HepG2 (cell line): Measurements from ENCODE around the gene TRAF3. TPM values are rescaled to one million over a fixed set of nuclear protein-coding genes. Genes with fewer than 3 reads are reported as not detected.

Source experiments
- ATAC-seq: fragments of 200-7000 bp; cut with Tn5 transposase; 3 replicates; pipeline ENCODE4 v1.9.1; 2020; ENCODE audit warnings: mild to moderate bottlenecking, moderate library complexity
- BruUV-seq: library from RNA; stranded (reverse); fragments of 400-500 nt; replicated peaks from 2 replicates; lab custom pipeline; 2021; lab: Mats Ljungman, UMichigan
- CTCF ChIA-PET: fragments of 300-600 bp; formaldehyde crosslinking; extraction: SDS; loops from one replicate; lab custom pipeline; 2021; ENCODE audit warnings: low total read pairs, inconsistent platforms, low intra/inter-chr PET ratio; lab: Yijun Ruan, JAX
- POLR2A ChIA-PET: fragments of 350-600 bp; sonication (Branson Sonifier 250); formaldehyde crosslinking; loops from one replicate; lab custom pipeline; 2020; ENCODE audit warnings: antibody characterized with exemption, inconsistent platforms; lab: Yijun Ruan, JAX
- DNase-seq: peaks from one replicate; pipeline ENCODE4 v3.0.0-alpha.2; 2015; ENCODE audit warnings: low spot score
- FAIRE-seq: peaks from 3 replicates; lab custom pipeline; 2011; peaks lifted over from hg19 to GRCh38; lab: Jason Lieb, UNC
- H2AFZ ChIP-seq: one replicate; pipeline ENCODE4 v1.6.1; 2011; ENCODE audit warnings: low read length, inconsistent platforms
- H3K27ac ChIP-seq: fragments of 300-600 bp; 3 replicates; pipeline ENCODE4 v1.8.0; 2011; ENCODE audit warnings: mixed run types, mild to moderate bottlenecking, mixed read lengths, low read length, inconsistent platforms; ENCODE audit not compliant: insufficient read depth; ENCODE audit errors: extremely low read length
- H3K27me3 ChIP-seq, 2 experiments: fragments of 200-600 bp in 1 of 2; 2 replicates in 1 of 2; 3 replicates in 1 of 2; pipeline versions ENCODE4 v1.6.0 to v1.8.0; 2011; ENCODE audit warnings: low read length in 2 of 2, mild to moderate bottlenecking in 2 of 2, moderate library complexity in 2 of 2, inconsistent platforms in 1 of 2; ENCODE audit not compliant: insufficient read depth in 2 of 2, control insufficient read depth in 1 of 2
- H3K36me3 ChIP-seq, 2 experiments: fragments of 200-600 bp in 1 of 2; replicated peaks in 1 of 2; 2 replicates in 1 of 2; 3 replicates in 1 of 2; pipeline versions ENCODE4 v1.5.1 to v1.8.0; 2011; ENCODE audit warnings: low read length in 2 of 2, inconsistent platforms in 1 of 2; ENCODE audit not compliant: insufficient read depth in 2 of 2, control insufficient read depth in 1 of 2
- H3K4me1 ChIP-seq: 2 replicates; pipeline ENCODE4 v1.5.1; 2012; ENCODE audit warnings: low read length, inconsistent platforms; ENCODE audit not compliant: insufficient read depth
- H3K4me2 ChIP-seq: 2 replicates; pipeline ENCODE4 v1.6.0; 2011; ENCODE audit warnings: low read depth, low read length, inconsistent platforms
- H3K4me3 ChIP-seq, 3 experiments: fragments of 200-600 bp in 1 of 3; sonication (generic), shearing (Covaris generic) in 1 of 3; replicated peaks in 1 of 3; 2 replicates each; pipeline ENCODE4 v1.5.1; 2011 to 2016; ENCODE audit warnings: low read length in 3 of 3, inconsistent platforms in 2 of 3, low read depth in 2 of 3, mild to moderate bottlenecking in 2 of 3, control low read depth in 1 of 3, mixed read lengths in 1 of 3; ENCODE audit not compliant: insufficient read depth in 1 of 3
- H3K79me2 ChIP-seq: one replicate; pipeline ENCODE4 v1.6.1; 2011; ENCODE audit warnings: low read length, inconsistent platforms; ENCODE audit not compliant: insufficient read depth
- H3K9ac ChIP-seq: 2 replicates; pipeline ENCODE4 v1.6.0; 2011; ENCODE audit warnings: mild to moderate bottlenecking, low read depth, low read length, inconsistent platforms; ENCODE audit not compliant: insufficient read depth
- H3K9me3 ChIP-seq: 2 replicates; pipeline ENCODE4 v1.5.1; 2012; ENCODE audit warnings: mild to moderate bottlenecking, low read length
- H4K20me1 ChIP-seq: 2 replicates; pipeline ENCODE4 v1.6.0; 2011; ENCODE audit warnings: inconsistent platforms, mild to moderate bottlenecking, low read length, moderate library complexity; ENCODE audit not compliant: insufficient read depth
- BCL6 ChIP-seq: IDR thresholded peaks from 2 replicates; pipeline ENCODE4 v1.6.1; 2016; ENCODE audit warnings: missing genetic modification reagents, missing compliant biosample characterization
- CAMTA2 ChIP-seq: sonication (generic); formaldehyde crosslinking; IDR thresholded peaks from 2 replicates; pipeline ENCODE4 v1.4.0; 2020; ENCODE audit warnings: mild to moderate bottlenecking, missing genetic modification reagents, borderline replicate concordance
- FOXA3 ChIP-seq: IDR thresholded peaks from 2 replicates; pipeline ENCODE4 v1.6.1; 2016; ENCODE audit warnings: missing genetic modification reagents, missing compliant biosample characterization
- FOXK1 ChIP-seq: sonication (generic); formaldehyde crosslinking; IDR thresholded peaks from 2 replicates; pipeline ENCODE4 v1.4.0; 2020; ENCODE audit warnings: low read depth, missing genetic modification reagents, borderline replicate concordance
- HNRNPUL1 ChIP-seq: fragments of 200-400 bp; formaldehyde crosslinking; IDR thresholded peaks from 2 replicates; pipeline ENCODE4 v1.6.1; 2017; ENCODE audit warnings: low read depth, mild to moderate bottlenecking, low read length, moderate library complexity
- KDM4B ChIP-seq: sonication (generic); formaldehyde crosslinking; IDR thresholded peaks from 2 replicates; pipeline ENCODE4 v1.4.0; 2020; ENCODE audit warnings: missing genetic modification reagents
- RAD21 ChIP-seq: fragments of 450-650 bp; formaldehyde crosslinking; IDR thresholded peaks from 2 replicates; pipeline ENCODE4 v1.5.0; 2020; ENCODE audit warnings: mild to moderate bottlenecking
- ZBTB38 ChIP-seq: sonication (generic); formaldehyde crosslinking; IDR thresholded peaks from 2 replicates; pipeline ENCODE4 v1.5.1; 2020; ENCODE audit warnings: mild to moderate bottlenecking, missing genetic modification reagents
- ZEB1 ChIP-seq: IDR thresholded peaks from 2 replicates; pipeline ENCODE4 v1.6.1; 2012; ENCODE audit warnings: mild to moderate bottlenecking, low read depth, inconsistent platforms; ENCODE audit not compliant: insufficient replicate concordance
- ZFP91 ChIP-seq: sonication (generic); formaldehyde crosslinking; IDR thresholded peaks from 2 replicates; pipeline ENCODE4 v1.9.0; 2022; ENCODE audit warnings: missing genetic modification reagents, mild to moderate bottlenecking, borderline replicate concordance
- ZNF138 ChIP-seq: sonication (generic); formaldehyde crosslinking; IDR thresholded peaks from 2 replicates; pipeline ENCODE4 v1.5.0; 2020; ENCODE audit warnings: mild to moderate bottlenecking, low read depth, missing genetic modification reagents
- ZNF44 ChIP-seq: sonication (generic); formaldehyde crosslinking; IDR thresholded peaks from 2 replicates; pipeline ENCODE4 v1.5.1; 2020; ENCODE audit warnings: mild to moderate bottlenecking, missing genetic modification reagents
- ZNF891 ChIP-seq: sonication (generic); formaldehyde crosslinking; IDR thresholded peaks from 2 replicates; pipeline ENCODE4 v1.5.0; 2020; ENCODE audit warnings: mild to moderate bottlenecking, missing genetic modification reagents
- WGBS: methylation state at CpG from one replicate; pipeline ENCODE4 v1.1.6; 2017; ENCODE audit warnings: low lambda C conversion rate; 5-methylcytosine and 5-hydroxymethylcytosine counted together
- in situ Hi-C: cut with HindIII; loops from 2 replicates; pipeline ENCODE4 v1.10.0; 2017; ENCODE audit warnings: low pct_unique_long_range_greater_than_20kb; ENCODE audit not compliant: extremely low pct_ligation_motif_present
- intact Hi-C: fragments of 100-400 bp; cut with micrococcal nuclease; formaldehyde crosslinking; loops from one replicate; pipeline ENCODE4 v1.10.0; 2022; ENCODE audit not compliant: unreplicated experiment
- polyA plus RNA-seq, 8 experiments: library from polyadenylated mRNA; depleted of rRNA in 3 of 8; stranded (reverse) in 7 of 8; unstranded in 1 of 8; fragments of >200 nt; fragmentation: Illumina TruSeq in 4 of 8; extraction: Trizol in 4 of 8; gene quantifications; 2 replicates each; pipeline versions ENCODE4 v1.2.1 to v1.2.3, GENCODE V29; 2011 to 2016; ENCODE audit warnings: low read depth in 4 of 8, missing spikeins in 1 of 8, mixed read lengths in 1 of 8; ENCODE audit not compliant: insufficient read depth in 1 of 8
- total RNA-seq, 5 experiments: library from RNA; depleted of rRNA; stranded (reverse); fragments of >200 nt; fragmentation: Illumina TruSeq; extraction: Trizol; gene quantifications; 2 replicates each; pipeline ENCODE4 v1.2.3, GENCODE V29; 2016; ENCODE audit warnings: low read depth in 1 of 5
- TF ChIP-seq, protein P1 (sequence below): sonication (generic); formaldehyde crosslinking; IDR thresholded peaks from 2 replicates; pipeline ENCODE4 v1.5.1; 2020; ENCODE audit warnings: mild to moderate bottlenecking, missing genetic modification reagents, borderline replicate concordance
- TF ChIP-seq, protein P2 (sequence below), 2 experiments: sonication (generic) in 1 of 2; formaldehyde crosslinking in 1 of 2; IDR thresholded peaks; 2 replicates each; pipeline versions ENCODE4 v1.5.1 to v1.6.1; 2011 to 2020; ENCODE audit warnings: borderline replicate concordance in 1 of 2, low read depth in 1 of 2, low read length in 1 of 2, mild to moderate bottlenecking in 1 of 2, missing genetic modification reagents in 1 of 2, moderate library complexity in 1 of 2
- TF ChIP-seq, protein P3 (sequence below): sonication (generic); formaldehyde crosslinking; IDR thresholded peaks from 2 replicates; pipeline ENCODE4 v1.5.0; 2020; ENCODE audit warnings: mild to moderate bottlenecking, missing genetic modification reagents

The TRAF3 gene
- total and polyA plus RNA-seq, 2 of the 13 experiments (the other 11 are each of a cell fraction or from before 2014, with no cell fraction given) = 6.9 to 12.2 TPM

DNA sequence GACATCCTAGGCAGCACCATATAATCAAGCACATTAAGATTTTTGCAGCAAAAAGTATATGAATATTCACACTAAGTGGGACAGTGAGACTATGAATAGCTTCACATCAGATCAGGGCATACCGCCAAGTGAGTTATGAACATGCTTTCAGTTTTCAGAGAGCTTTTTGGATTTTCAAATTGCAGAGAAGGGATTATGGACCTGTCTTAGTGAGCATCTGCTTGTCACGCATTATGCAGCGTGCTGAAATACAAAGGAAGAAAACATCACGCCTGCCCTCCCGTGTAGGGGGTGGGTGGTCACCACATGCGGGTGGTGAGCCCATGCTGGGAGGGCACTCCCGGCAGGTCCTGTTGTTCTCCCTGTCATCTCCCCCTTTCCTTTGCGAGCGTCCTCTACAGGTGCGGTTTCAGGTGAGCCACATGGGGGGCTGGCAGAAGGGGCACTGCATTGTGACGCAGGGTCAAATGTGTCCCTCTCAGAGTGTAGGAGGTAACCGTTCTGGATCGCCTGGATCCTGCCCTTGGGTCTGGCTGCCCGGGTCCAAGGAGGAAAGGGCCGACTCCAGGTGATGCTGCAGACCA, 42.6 kb downstream of the TRAF3 start:
- ATAC-seq (no peak; the same call in 2 of the 3 replicates), FAIRE-seq (no peak), DNase-seq (no peak)
- Histone ChIP-seq H3K4me2 (peak overlapping the region; percentile 82), H3K4me3 (peak overlapping the region in 1 of 3 experiments; percentile 52; a peak in 1 of 6 replicates), H3K79me2 (peaks cover 3% of the 10 kb centered on the region), H3K4me1 (peaks cover 51% of the 10 kb centered on the region), H2AFZ (no peak overlapping the region), H3K27ac (no peak overlapping the region), H3K9ac (no peak overlapping the region), H3K36me3 (no peaks in the 10 kb centered on the region), H3K9me3 (no peaks in the 10 kb centered on the region), H3K27me3 (no peaks in the 10 kb centered on the region), H4K20me1 (no peaks in the 10 kb centered on the region)
- TF ChIP-seq FOXK1 (CRISPR knock-in tag) (no peak), FOXA3 (CRISPR knock-in tag) (no peak), ZNF891 (CRISPR knock-in tag) (no peak), HNRNPUL1 (no peak), ZNF44 (CRISPR knock-in tag) (no peak), ZNF138 (CRISPR knock-in tag) (no peak), ZFP91 (no peak), ZBTB38 (CRISPR knock-in tag) (no peak; the same call in 1 of the 2 replicates), ZEB1 (no peak), CAMTA2 (CRISPR knock-in tag) (no peak), RAD21 (CRISPR knock-in tag) (no peak), BCL6 (CRISPR knock-in tag) (no peak), KDM4B (CRISPR knock-in tag) (no peak)
- TF ChIP-seq, protein P1, sequence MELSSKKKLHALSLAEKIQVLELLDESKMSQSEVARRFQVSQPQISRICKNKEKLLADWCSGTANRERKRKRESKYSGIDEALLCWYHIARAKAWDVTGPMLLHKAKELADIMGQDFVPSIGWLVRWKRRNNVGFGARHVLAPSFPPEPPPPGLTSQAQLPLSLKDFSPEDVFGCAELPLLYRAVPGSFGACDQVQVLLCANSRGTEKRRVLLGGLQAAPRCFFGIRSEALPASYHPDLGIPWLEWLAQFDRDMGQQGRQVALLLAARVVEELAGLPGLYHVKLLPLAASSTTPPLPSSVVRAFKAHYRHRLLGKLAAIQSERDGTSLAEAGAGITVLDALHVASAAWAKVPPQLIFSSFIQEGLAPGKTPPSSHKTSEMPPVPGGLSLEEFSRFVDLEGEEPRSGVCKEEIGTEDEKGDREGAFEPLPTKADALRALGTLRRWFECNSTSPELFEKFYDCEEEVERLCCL = no peak
- TF ChIP-seq, protein P2, sequence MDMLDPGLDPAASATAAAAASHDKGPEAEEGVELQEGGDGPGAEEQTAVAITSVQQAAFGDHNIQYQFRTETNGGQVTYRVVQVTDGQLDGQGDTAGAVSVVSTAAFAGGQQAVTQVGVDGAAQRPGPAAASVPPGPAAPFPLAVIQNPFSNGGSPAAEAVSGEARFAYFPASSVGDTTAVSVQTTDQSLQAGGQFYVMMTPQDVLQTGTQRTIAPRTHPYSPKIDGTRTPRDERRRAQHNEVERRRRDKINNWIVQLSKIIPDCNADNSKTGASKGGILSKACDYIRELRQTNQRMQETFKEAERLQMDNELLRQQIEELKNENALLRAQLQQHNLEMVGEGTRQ (IDR thresholded peaks at IDR 0.05; ENCODE audit: low read depth, low read length) = no peak
- TF ChIP-seq, protein P2 (CRISPR knock-in tag; IDR thresholded peaks at IDR 0.05; ENCODE audit: borderline replicate concordance) = no peak
- TF ChIP-seq, protein P3, sequence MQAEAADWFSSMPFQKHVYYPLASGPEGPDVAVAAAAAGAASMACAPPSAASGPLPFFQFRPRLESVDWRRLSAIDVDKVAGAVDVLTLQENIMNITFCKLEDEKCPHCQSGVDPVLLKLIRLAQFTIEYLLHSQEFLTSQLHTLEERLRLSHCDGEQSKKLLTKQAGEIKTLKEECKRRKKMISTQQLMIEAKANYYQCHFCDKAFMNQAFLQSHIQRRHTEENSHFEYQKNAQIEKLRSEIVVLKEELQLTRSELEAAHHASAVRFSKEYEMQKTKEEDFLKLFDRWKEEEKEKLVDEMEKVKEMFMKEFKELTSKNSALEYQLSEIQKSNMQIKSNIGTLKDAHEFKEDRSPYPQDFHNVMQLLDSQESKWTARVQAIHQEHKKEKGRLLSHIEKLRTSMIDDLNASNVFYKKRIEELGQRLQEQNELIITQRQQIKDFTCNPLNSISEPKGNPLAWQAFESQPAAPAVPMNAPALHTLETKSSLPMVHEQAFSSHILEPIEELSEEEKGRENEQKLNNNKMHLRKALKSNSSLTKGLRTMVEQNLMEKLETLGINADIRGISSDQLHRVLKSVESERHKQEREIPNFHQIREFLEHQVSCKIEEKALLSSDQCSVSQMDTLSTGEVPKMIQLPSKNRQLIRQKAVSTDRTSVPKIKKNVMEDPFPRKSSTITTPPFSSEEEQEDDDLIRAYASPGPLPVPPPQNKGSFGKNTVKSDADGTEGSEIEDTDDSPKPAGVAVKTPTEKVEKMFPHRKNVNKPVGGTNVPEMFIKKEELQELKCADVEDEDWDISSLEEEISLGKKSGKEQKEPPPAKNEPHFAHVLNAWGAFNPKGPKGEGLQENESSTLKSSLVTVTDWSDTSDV (CRISPR knock-in tag) = no peak
- CTCF ChIA-PET = no interaction called here
- POLR2A ChIA-PET = interaction anchor here (1.0 to 1.2 kb wide), 2 partner anchors 8 to 25 kb away, joined by 3 to 4 read pairs; no protein-coding TSS in a partner anchor
- intact Hi-C loops (no loop called here), in situ Hi-C loops (no loop called here)
- WGBS = 94% methylated on average over 12 of the region's 15 CpGs
- BruUV-seq = no TSS peak
